Endodermal cell (in vitro differentiated cells): ENCODE measurements around the gene ARAP3. TPM values are rescaled to one million over a fixed set of nuclear protein-coding genes. Genes with fewer than 3 reads are reported as not detected.

Experiments
- DNase-seq: peaks from one replicate; pipeline ENCODE4 v3.0.0-alpha.2; 2017
- H3K27ac ChIP-seq: 2 replicates; pipeline ENCODE4 v1.5.1; 2013; ENCODE audit warnings: mild to moderate bottlenecking, low read depth, low read length, moderate library complexity
- H3K27me3 ChIP-seq: 2 replicates; pipeline ENCODE4 v1.6.1; 2013; ENCODE audit warnings: mild to moderate bottlenecking, low read length, moderate library complexity; ENCODE audit not compliant: insufficient read depth, control insufficient read depth, poor library complexity, severe bottlenecking
- H3K36me3 ChIP-seq: 2 replicates; pipeline ENCODE4 v1.7.0; 2013; ENCODE audit warnings: mild to moderate bottlenecking, low read length, moderate library complexity; ENCODE audit not compliant: control insufficient read depth, insufficient read depth
- H3K4me1 ChIP-seq: one replicate; pipeline ENCODE4 v1.7.0; 2013; ENCODE audit warnings: low read length; ENCODE audit not compliant: control insufficient read depth, insufficient read depth
- H3K4me3 ChIP-seq: 2 replicates; pipeline ENCODE4 v1.5.1; 2013; ENCODE audit warnings: mild to moderate bottlenecking, low read length, moderate library complexity
- H3K9ac ChIP-seq: 2 replicates; pipeline ENCODE4 v1.6.1; 2013; ENCODE audit warnings: mild to moderate bottlenecking, low read length, moderate library complexity; ENCODE audit not compliant: poor library complexity, severe bottlenecking; ENCODE audit errors: extremely low read depth
- H3K9me3 ChIP-seq: 2 replicates; pipeline ENCODE4 v1.6.1; 2013; ENCODE audit warnings: mild to moderate bottlenecking, low read length, moderate library complexity; ENCODE audit not compliant: control insufficient read depth
- H3K27ac Mint-ChIP-seq: 2 replicates; pipeline ENCODE4 v1.8.0; 2020; ENCODE audit warnings: mixed read lengths
- H3K27me3 Mint-ChIP-seq: 2 replicates; pipeline ENCODE4 v1.8.0; 2021; ENCODE audit warnings: mild to moderate bottlenecking, mixed read lengths; ENCODE audit not compliant: insufficient read depth
- H3K36me3 Mint-ChIP-seq: 2 replicates; pipeline ENCODE4 v1.8.0; 2020; ENCODE audit warnings: low read depth, mixed read lengths
- H3K4me1 Mint-ChIP-seq: 2 replicates; pipeline ENCODE4 v1.8.0; 2020; ENCODE audit warnings: mixed read lengths
- H3K4me3 Mint-ChIP-seq: 2 replicates; pipeline ENCODE4 v1.8.0; 2020; ENCODE audit warnings: mild to moderate bottlenecking, moderate library complexity, mixed read lengths
- H3K9me3 Mint-ChIP-seq: 2 replicates; pipeline ENCODE4 v1.8.0; 2020; ENCODE audit warnings: mild to moderate bottlenecking, mixed read lengths
- CTCF ChIP-seq: fragments of 200-600 bp; sonication (generic); conservative IDR thresholded peaks from 2 replicates; pipeline ENCODE4 v1.5.0; 2021; ENCODE audit warnings: antibody characterized with exemption, mild to moderate bottlenecking
- WGBS, 2 experiments: methylation state at CpG; one replicate each; pipeline versions ENCODE4 v1.1.5 to v1.1.7; 2013; ENCODE audit warnings: missing lambda C conversion rate in 2 of 2, mixed read lengths in 1 of 2; ENCODE audit not compliant: insufficient coverage in 1 of 2, insufficient read length in 1 of 2; 5-methylcytosine and 5-hydroxymethylcytosine counted together
- total RNA-seq, 2 donors: library from RNA; stranded (reverse); fragmentation: NEBNext Ultra II Directional in 1 of 2; extraction: Animal tissue kit (Norgen Biotek cat#: 25700) in 1 of 2; gene quantifications; 2 replicates in 1 of 2; 3 replicates in 1 of 2; pipeline ENCODE4 v1.2.1, GENCODE V29; 2021

ARAP3 gene
- total RNA-seq, 2 donors from 2014 or later = 32.5 to 41.3 TPM

GRCh38 chr5:141657404-141657803 lies 24.6 kb downstream of the ARAP3 start:
- Histone ChIP-seq H3K27ac (no peak overlapping the region), H3K9ac (no peak overlapping the region), H3K9me3 (no peaks in the 10 kb centered on the region), H3K4me1 (no peaks in the 10 kb centered on the region), H3K36me3 (peaks cover 9% of the 10 kb centered on the region), H3K4me3 (no peak overlapping the region), H3K27me3 (no peaks in the 10 kb centered on the region)
- H3K4me1 Mint-ChIP-seq = no peaks in the 10 kb centered on the region
- no peak overlapping the region for H3K4me3 Mint-ChIP-seq
- no peak overlapping the region for H3K27ac Mint-ChIP-seq
- no peaks in the 10 kb centered on the region for H3K9me3 Mint-ChIP-seq
- WGBS, 2 experiments = 98 to 100% methylated on average over 1 of the region's 1 CpG
- no peak for TF ChIP-seq CTCF
- H3K27me3 Mint-ChIP-seq = no peaks in the 10 kb centered on the region
- peaks cover 64% of the 10 kb centered on the region for H3K36me3 Mint-ChIP-seq
- no peak for DNase-seq

- no peak overlapping the region for H3K9ac ChIP-seq
- H3K27ac ChIP-seq = no peak overlapping the region
- Mint-ChIP-seq H3K27ac (no peak overlapping the region), H3K4me1 (no peaks in the 10 kb centered on the region), H3K36me3 (peaks cover 55% of the 10 kb centered on the region), H3K9me3 (no peaks in the 10 kb centered on the region), H3K4me3 (no peak overlapping the region), H3K27me3 (peaks cover 4% of the 10 kb centered on the region)
- no peak for TF ChIP-seq CTCF
- no peak for DNase-seq
- H3K27me3 ChIP-seq = no peaks in the 10 kb centered on the region
- peaks cover 9% of the 10 kb centered on the region for H3K36me3 ChIP-seq
- 92 to 94% methylated on average over 8 to 9 of the region's 9 CpGs for WGBS, 2 experiments
- no peak overlapping the region for H3K4me3 ChIP-seq
- H3K9me3 ChIP-seq = no peaks in the 10 kb centered on the region
- no peaks in the 10 kb centered on the region for H3K4me1 ChIP-seq
Measured at GRCh38 chr5:141656396-141656795, 25.6 kb downstream of the ARAP3 start.

GRCh38 chr5:141655020-141655419 lies 27.0 kb downstream of the ARAP3 start:
- Mint-ChIP-seq H3K36me3 (peaks cover 46% of the 10 kb centered on the region), H3K4me3 (no peak overlapping the region), H3K27me3 (peaks cover 4% of the 10 kb centered on the region), H3K27ac (no peak overlapping the region), H3K4me1 (peaks cover 2% of the 10 kb centered on the region), H3K9me3 (no peaks in the 10 kb centered on the region)
- peaks cover 9% of the 10 kb centered on the region for H3K36me3 ChIP-seq
- TF ChIP-seq CTCF = no peak
- H3K27ac ChIP-seq = no peak overlapping the region
- H3K9ac ChIP-seq = no peak overlapping the region
- no peaks in the 10 kb centered on the region for H3K27me3 ChIP-seq
- WGBS, 2 experiments = 90 to 93% methylated on average over 3 to 7 of the region's 7 CpGs
- no peak for DNase-seq
- H3K9me3 ChIP-seq = no peaks in the 10 kb centered on the region
- H3K4me3 ChIP-seq = no peak overlapping the region
- no peaks in the 10 kb centered on the region for H3K4me1 ChIP-seq
